ENCODE measurements around the gene GUK1.
"Not testable (repeated sequence)": the region's sequence is repeated elsewhere in the genome, so short reads cannot be mapped to it uniquely, and the experiment has no call there.

The GUK1 gene

GRCh38 chr1:228178737-228179684 lies 38.9 kb downstream of the GUK1 start:
- DNase-seq: no peak

DNA sequence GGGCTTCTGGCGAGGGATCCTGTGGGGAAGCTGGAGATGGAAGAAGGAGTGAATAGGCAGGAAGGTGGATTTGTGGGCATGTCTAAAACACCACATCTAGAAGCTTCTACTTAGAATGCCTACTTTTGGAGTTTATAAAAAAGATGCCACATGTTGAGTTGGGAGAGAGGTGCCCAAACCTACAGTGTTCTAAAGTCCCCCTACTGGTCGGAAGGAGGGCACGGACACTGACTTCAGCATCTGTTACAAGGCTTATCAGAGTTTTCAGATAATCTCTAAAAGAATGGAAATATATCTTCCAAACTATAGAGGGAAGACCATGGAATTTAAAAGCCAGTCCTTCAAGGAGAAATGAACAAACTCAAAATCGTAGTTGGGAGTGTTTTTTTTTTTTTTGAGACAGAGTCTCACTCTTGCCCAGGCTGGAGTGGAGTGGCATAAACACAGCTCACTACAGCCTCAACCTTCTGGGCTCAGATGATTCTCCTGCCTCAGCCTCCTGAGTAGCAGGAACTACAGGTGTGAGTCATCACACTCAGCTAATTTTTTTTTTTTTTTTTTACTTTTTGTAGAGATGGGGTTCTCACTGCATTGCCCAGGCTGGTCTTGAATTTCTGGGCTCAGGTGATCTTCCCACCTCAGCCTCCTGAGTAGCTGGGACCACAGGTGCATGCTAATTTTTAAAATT lies 40.3 kb downstream of the GUK1 start:
- DNase-seq: no peak

- DNase-seq: no peak
Measured at GRCh38 chr1:228180959-228181644, 41.0 kb downstream of the GUK1 start.

- DNase-seq: no peak
Measured at GRCh38 chr1:228181645-228182034, 41.6 kb downstream of the GUK1 start.

DNA sequence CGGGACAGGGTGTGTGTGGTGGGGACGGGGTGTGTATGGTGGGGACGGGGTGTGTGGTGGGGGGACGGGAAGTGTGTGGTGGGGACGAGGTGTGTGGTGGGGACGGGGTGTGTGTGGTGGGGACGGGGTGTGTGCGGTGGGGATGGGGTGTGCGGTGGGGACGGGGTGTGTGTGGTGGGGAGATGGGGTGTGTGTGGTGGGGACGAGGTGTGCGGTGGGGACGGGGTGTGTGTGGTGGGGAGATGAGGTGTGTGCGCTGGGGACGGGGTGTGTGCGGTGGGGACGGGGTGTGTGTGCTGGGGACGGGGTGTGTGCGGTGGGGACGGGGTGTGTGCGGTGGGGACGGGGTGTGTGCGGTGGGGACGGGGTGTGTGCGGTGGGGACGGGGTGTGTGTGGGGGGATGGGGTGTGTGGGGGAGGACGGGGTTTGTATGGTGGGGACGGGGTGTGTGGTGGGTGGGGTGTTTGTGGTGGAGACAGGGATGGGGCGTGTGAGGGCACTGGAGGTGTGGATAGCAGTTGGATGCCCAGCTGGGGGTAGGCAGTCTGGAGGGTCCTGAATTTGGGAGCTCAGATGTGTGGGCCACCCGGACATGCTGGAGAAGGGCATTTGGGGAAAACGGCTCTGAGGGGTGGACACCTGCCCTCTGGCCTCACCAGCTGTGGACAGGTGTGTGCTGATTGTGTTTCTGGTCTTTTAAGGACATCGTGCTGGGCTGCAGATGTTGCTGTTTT lies 42.4 kb downstream of the GUK1 start:
- no peak for DNase-seq

GRCh38 chr1:228184152-228184551 lies 44.1 kb downstream of the GUK1 start:
- DNase-seq: no peak

DNA sequence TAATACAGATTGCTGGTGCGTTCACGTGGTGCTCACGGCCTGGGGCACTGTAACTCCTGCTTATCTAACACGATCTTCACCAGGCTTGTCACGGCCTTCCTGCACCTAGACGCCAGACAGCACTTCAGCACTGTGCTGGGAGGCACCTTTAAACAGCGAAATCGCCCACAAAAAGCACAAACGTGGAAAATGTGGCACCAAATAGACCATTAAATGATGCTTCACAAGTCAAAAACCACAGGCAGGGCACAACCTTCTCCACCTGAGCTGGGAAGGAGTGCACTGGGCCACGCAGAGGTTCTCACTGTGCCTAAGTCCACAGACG lies 45.5 kb downstream of the GUK1 start:
- DNase-seq: no peak

DNA sequence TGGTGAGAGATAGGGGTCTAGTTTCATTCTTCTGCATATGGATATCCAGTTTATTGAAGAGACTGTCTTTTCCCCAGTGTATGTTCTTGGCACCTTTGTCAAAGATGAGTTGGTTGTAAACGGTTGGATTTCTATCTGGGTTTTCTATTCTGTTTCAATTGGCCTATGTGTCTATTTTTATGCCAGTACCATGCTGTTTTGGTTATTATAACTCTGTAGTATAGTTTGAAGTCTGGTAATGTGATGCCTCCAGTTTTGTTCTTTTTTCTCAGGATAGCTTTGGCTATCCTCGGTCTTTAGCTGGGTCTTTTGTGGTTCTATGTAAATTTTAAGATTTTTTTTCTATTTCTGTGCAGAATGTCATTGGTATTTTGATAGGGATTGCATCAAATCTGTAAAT lies 48.2 kb downstream of the GUK1 start:
- not testable (repeated sequence) for DNase-seq

GRCh38 chr1:228190182-228190581 lies 50.1 kb downstream of the GUK1 start:
- no peak for DNase-seq

GRCh38 chr1:228190778-228191177 lies 50.7 kb downstream of the GUK1 start:
- no peak for DNase-seq

GRCh38 chr1:228194436-228194835 lies 54.4 kb downstream of the GUK1 start:
- DNase-seq: no peak

GRCh38 chr1:228194921-228195812 lies 55.1 kb downstream of the GUK1 start:
- DNase-seq: no peak

DNA sequence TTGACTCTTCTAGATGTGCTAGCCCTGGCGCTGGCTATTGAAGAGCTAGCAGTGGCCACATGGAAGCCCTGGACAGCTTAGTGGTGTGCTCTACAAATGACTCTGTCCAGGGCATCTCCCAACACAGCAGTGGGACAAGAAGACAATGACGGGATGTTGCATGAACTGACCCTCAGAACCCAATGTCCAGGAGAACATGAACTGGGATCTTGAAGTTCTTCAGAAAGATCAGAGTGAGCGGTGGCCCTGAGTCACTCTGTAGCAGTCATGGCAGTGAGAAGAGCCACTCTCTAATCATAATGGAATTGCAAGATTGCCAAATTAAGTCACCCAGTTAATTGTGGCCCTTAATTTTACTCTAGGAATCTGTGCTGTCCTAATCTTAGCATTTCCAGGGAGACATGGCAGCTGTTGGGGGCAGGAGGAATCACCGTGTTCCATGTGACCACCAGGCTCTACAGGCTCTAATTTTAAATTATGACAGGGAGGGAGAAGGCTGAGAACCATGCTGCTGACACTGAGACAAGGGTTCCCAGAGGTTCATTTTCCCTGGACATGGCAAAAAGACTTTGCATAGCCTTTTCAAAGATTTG lies 57.6 kb downstream of the GUK1 start:
- no peak for DNase-seq

Measured in T1000 (cell line).